Right lobe of liver (tissue), 4 donors: ENCODE measurements around the gene CBX8.

Experiments
- POLR2A ChIP-seq: fragments of 450-650 bp; IDR thresholded peaks from one replicate; pipeline ENCODE4 v1.6.1; 2017; ENCODE audit warnings: antibody characterized with exemption, mild to moderate bottlenecking
- TF ChIP-seq, protein P1 (sequence below), 4 donors: fragments of 200-600 bp in 3 of 4; fragments of 450-650 bp in 1 of 4; IDR thresholded peaks; one replicate each; pipeline versions ENCODE4 v1.5.1 to v1.8.0; 2016 to 2022; ENCODE audit warnings: antibody characterized with exemption in 4 of 4, mild to moderate bottlenecking in 2 of 4
- donor health status: DM: no; HTN: no; CAD: no.
- donor health status: DM: no; HTN: no; CAD: no.
- donor health status: DM: no; HTN: yes; CAD: no.

DNA sequence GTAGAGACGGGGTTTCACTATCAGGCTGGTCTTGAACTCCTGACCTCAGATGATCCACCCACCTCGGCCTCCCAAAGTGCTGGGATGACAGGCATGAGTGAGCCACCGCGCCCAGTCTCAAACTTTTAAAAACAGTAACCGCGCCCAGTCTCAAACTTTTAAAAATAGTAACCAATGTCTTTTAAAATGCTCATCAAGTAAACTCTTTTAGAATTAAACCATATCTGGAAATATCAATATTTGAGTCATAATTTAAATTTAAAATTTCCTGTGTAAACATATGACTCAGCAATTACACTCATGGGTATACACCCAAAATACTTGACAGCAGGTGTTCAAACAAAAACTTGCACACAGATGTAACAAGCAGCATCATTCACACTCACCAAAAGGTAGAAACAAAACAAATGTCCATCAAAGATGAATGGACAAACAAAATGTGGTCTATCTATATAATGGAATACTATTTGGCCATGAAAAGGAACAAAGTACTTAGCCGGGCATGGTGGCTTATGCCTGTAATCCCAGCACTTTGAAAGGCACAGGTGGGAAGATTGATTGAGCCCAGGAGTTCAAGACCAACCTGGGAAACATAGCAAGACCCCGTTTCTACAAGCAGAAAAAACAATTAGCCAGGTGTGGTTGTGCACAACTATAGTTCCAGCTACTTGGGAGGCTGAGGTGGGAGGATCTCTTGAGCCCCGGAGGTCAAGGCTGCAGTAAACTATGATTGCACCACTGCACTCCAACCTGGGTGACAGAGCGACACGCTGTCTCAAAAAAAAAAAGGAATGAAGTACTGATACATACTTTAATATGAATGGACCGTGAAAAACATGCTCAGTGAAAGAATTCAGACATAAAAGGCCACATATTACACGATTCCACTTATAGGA, 46.0 kb downstream of the CBX8 start:
- TF ChIP-seq, protein P1, sequence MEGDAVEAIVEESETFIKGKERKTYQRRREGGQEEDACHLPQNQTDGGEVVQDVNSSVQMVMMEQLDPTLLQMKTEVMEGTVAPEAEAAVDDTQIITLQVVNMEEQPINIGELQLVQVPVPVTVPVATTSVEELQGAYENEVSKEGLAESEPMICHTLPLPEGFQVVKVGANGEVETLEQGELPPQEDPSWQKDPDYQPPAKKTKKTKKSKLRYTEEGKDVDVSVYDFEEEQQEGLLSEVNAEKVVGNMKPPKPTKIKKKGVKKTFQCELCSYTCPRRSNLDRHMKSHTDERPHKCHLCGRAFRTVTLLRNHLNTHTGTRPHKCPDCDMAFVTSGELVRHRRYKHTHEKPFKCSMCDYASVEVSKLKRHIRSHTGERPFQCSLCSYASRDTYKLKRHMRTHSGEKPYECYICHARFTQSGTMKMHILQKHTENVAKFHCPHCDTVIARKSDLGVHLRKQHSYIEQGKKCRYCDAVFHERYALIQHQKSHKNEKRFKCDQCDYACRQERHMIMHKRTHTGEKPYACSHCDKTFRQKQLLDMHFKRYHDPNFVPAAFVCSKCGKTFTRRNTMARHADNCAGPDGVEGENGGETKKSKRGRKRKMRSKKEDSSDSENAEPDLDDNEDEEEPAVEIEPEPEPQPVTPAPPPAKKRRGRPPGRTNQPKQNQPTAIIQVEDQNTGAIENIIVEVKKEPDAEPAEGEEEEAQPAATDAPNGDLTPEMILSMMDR (IDR thresholded peaks at IDR 0.05): no peak
- no peak for TF ChIP-seq POLR2A
